CD4-positive, alpha-beta T cell treated with Interleukin-10 for 1 hour (primary cell): ENCODE results near the gene BRME1.

Experiments used
- DNase-seq: peaks from one replicate; pipeline ENCODE4 v3.0.0-alpha.2; 2020

Gene BRME1

DNA sequence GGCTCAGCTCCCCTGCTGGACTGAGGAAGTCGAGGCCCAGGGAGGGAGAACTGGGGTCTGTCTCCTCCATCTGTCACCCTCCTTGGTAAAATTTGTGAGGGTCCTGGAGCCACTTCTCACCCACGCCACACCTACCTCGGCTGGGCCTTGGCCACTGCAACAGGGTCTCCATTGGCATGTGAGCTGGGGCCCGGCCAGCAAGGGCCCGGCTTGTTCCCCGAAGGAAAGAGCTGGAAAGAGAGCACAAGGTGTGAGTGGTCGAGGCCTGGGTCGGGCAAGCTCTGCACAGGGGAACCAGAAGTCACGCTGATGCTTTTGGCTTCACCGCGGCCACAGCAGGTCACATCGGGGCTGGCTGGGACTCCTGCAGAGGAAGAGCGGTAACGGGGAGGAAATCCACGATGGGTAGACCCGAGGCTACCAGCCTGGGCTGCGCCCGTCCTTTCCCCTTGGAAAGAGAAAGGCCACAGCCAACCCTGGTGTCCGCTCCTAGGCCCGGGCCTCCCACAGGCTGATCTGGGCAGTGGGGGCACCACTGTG, 20.0 kb downstream of the BRME1 start:
- no peak for DNase-seq

- no peak for DNase-seq
These were observed 21.0 kb downstream of the BRME1 start for GRCh38 chr19:13884726-13885591.

DNA sequence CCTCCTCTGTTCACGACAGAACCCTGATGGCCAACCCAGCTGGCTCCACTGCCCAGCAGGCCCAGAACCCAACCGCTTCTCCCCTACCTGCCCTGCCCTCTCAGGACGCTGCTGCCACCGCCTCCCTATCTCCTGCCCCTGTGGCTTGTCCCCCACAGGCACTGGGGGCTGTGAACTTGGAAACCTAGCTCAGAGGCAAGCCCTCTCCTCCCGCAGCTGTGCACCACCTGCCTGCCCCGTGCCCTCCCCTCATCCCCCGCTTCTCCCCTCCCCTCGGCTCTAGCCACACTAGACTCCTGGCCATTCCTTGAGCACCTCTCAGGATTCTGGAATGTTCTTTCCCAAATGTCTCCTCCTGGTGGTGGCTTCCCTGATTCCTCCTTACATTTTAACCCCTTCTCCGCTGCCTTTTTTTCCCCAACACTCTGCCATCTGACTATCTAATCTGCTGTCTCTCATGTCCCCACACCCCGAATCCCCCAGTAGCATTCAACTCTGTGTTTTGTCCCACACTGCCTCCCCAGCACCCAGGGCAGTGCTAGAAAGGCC, 22.3 kb downstream of the BRME1 start:
- no peak for DNase-seq

DNA sequence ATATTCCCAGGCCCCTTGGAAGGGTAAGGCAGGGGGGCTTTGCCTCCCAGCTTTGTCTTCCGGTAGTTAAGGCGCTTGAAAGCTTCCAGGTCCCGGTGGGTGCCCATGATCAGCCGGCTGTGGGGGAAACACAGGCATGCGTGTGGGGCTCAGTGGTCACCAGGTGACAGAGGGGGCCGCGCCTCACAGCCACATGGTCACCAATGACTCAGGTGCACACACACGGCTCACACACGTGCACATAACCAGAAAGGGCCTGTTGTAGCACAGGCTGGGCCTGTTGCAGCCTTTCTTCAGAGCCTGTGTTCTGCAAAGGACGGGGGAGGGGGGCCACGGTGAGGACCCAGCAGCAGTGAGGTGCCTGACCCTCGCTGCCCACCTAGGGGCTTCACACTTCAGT, 23.1 kb downstream of the BRME1 start:
- no peak for DNase-seq

GRCh38 chr19:13882419-13882795, 23.5 kb downstream of the BRME1 start:
- no peak for DNase-seq

- peak; percentile 55 for DNase-seq
These were observed 24.1 kb downstream of the BRME1 start for GRCh38 chr19:13881692-13882418.

DNA sequence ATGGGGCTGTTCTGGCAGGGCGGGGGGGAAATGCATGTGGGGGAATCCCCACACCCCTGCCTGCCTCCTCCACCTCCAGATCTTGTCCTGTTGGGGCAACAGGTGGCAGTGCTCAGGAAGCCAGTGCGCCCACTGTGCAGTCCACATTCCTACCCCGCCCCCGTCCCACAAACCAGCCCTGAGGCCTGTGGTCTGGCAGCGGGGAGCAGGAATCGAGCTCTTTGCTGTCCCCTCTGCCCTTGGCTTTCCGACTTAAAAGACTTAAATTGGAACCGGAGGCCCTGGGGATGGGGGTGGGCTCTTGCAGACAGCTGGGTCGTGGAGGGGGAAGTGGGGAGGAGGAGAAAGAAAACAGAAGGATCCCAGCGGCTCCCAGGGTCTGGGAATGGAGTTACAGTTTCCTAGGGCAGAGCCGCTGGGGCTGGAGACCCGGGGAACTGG, 24.6 kb downstream of the BRME1 start:
- DNase-seq: peak; percentile 43

DNA sequence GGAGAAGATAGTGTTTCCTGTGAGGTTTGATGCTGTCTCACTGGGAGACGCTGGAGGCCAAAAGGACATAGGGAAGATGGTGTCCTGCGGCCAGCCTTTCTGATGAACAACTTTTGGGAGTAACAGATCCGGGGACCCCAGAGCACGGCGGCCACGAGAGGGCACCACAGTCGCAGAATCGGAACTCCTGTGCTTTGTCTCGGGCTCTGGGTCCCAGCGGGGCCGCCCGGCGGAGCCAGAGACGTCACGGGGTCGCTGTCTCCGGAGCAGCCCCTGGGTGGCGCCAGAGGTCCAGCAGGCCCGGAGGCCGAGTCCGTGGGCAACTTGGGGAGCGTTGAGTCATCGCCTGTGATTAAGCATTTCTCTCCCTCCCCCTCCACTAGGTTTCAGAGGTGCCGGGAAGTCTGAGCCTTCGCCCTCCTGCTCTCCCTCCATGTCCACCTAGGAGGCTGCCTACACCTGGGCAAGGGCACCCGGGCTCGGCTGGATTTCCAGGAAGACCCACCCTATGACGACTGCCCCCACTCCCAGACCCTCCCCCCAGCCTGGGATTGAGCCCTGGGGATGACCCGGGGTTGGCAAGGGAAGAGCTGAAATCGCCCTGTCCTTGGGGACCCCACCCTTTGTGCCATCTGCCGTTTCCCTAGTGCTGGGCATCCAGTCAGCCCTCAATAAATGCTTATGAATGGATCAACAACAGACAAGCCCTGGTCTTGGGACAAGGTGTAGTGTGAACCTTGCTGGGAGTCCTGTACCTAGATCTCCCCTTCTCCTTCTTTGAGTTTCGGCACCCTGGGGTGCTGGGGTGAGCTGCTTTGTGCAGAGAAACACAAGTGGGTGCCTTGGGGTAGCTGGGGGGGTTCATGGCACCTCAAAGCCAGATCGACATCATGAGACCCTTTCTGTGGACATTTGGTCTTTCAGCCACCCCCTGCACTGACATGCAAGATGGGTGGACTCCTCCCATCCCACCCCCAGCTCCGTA, 25.6 kb downstream of the BRME1 start:
- peak; percentile 98 for DNase-seq

- DNase-seq: no peak
These were observed 28.6 kb downstream of the BRME1 start for GRCh38 chr19:13877303-13877702.

DNA sequence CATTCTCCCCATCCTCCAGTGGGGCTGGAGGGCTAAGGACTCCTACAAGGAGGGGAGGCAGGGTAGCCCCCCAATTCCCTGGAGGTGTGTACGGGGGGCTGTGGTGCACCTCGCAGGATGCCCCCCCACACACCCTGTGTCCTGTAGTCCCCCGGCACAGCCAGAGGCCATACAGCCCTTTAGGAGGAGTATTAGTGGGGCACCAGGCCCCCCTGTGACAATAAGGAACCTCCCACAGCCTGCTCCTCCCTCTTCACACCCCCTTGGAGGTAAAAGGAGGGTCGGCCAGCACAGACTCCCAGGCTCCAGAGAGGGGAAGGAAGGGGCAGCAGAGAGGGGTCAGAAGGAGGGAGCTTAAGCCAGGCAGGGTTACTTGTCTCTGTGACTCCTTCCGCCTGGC, 29.1 kb downstream of the BRME1 start, which contains the start of gene NANOS3:
NANOS3 (plus strand) TSS at position 301 of the 400 bp plus-strand sequence. CDS start 115 bp downstream, outside the sequence.
- DNase-seq: no peak

DNA sequence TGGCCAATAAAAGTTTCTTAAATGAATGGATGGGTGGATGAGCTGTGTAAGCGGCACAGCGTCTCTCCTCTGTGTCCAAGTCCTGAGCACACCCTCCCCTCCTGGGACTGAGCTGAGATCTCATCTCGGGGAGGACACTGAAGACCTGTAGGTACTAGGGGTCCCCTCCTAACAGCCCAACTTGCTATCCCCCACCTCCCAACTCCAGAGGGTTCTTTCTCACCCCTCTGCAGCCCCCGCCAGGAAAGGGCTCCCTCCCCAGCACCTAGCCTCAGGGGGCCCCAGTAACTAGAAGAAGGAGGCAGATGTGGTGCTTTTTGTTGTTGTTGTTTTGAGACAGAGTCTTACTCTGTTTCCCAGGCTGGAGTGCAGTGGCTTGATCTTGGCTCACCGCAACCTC, 30.1 kb downstream of the BRME1 start:
- no peak for DNase-seq

- no peak for DNase-seq
These were observed 31.9 kb downstream of the BRME1 start for GRCh38 chr19:13873834-13874515.

GRCh38 chr19:13872695-13873389, 33.1 kb downstream of the BRME1 start:
- peak; percentile 31 for DNase-seq

DNA sequence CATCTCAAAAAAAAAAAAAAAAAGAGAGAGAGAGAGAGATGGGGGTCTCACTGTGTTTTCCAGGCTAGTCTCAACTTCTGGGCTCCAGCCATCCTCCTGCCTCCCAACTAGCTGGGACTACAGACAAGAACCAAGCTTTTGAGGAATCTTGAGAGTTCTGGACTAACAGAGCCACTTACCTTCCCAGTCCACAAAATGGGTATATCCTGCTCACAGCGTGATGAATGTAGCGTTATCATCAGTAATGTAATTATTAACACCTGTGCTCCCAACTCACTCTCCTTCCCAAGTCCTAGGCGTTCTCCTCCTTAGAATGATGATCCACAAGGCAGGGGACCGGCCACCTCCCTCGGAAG, 33.6 kb downstream of the BRME1 start:
- no peak for DNase-seq

GRCh38 chr19:13870873-13871272, 35.0 kb downstream of the BRME1 start:
- no peak for DNase-seq

DNA sequence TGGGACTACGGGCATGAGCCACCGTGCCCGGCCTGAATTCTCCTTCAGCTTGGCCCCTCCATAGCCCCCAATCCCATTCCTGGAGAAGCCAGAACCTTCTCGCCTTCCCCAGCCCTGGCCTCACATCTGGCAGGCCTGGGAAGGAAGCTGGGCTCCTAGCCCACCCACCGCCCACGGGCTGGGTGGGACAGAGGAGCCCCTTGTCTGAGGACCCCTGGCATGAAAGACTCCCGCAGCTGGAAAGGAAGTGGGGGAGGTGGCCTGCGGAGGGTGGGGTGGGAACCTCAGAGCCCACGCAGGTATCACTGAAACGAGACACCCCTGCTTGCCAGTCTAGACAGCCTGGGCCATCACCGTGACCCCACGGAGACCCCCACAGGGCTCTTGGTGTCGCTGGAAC, 36.6 kb downstream of the BRME1 start:
- DNase-seq: no peak

- no peak for DNase-seq
These were observed 37.3 kb downstream of the BRME1 start for GRCh38 chr19:13868663-13869062.

DNA sequence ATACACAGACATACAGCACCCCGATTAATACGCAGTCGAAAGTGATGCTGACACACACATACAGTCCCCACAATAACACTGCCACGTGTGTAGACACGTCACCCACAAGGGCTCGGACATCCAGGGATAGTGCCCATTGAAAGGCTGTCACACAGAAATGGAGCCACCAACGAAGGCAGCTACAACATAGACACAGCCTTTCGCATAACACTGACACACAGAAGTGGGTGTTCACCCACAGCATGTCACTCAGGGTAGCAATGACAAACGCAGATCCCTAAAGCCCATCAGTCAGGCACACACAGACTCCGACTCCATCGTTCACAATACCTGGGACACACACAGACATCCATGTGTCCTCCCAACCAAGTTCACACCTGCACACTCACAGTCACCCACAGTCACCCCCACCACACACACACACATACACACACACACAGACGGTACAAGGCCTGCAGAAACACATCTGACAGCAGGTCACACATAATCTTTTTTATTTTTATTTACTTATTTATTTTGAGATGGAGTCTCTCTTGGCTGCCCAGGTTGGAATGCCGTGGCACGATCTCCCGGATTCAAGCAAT, 39.4 kb downstream of the BRME1 start:
- DNase-seq: no peak

- no peak for DNase-seq
These were observed 40.1 kb downstream of the BRME1 start for GRCh38 chr19:13865571-13866462.
